A549 (cell line): Measurements from ENCODE around the gene MOB1B. TPM values are rescaled to one million over a fixed set of nuclear protein-coding genes. Genes with fewer than 3 reads are reported as not detected.

Experiments
- ATAC-seq, 2 experiments: fragments of 200-7000 bp in 1 of 2; fragments of >200 bp in 1 of 2; cut with Nextera tagmentation in 1 of 2; cut with Tn5 transposase in 1 of 2; 3 replicates each; pipeline versions ENCODE4 v1.8.0 to v1.9.1; 2018 to 2020; ENCODE audit warnings: mild to moderate bottlenecking in 1 of 2, moderate library complexity in 1 of 2
- CTCF ChIA-PET: fragments of 300-600 bp; sonication (Branson Sonifier 250); formaldehyde crosslinking; extraction: SDS; loops from one replicate; lab custom pipeline; 2021; ENCODE audit warnings: antibody characterized with exemption, inconsistent platforms; lab: Yijun Ruan, JAX
- POLR2A ChIA-PET: fragments of 350-600 bp; formaldehyde crosslinking; extraction: SDS; loops from one replicate; lab custom pipeline; 2021; ENCODE audit warnings: antibody characterized with exemption, inconsistent platforms; lab: Yijun Ruan, JAX
- DNase-seq, 2 experiments: peaks; one replicate each; pipeline versions ENCODE4 v3.0.0 to v3.0.0-alpha.2; 2011 to 2016; ENCODE audit warnings: low read depth in 1 of 2, low spot score in 1 of 2
- FAIRE-seq: peaks from 2 replicates; lab custom pipeline; 2011; peaks lifted over from hg19 to GRCh38; lab: Jason Lieb, UNC
- H3K27ac ChIP-seq, 2 experiments: fragments of >200 bp; sonication (Bioruptor Twin); formaldehyde crosslinking; 3 replicates each; pipeline ENCODE4 v1.5.1; 2016 to 2017
- H3K4me1 ChIP-seq: fragments of >200 bp; sonication (Bioruptor Twin); formaldehyde crosslinking; 3 replicates; pipeline ENCODE4 v1.6.1; 2016
- H3K4me2 ChIP-seq: fragments of >200 bp; sonication (Bioruptor Twin); formaldehyde crosslinking; 3 replicates; pipeline ENCODE4 v1.6.1; 2016
- H3K4me3 ChIP-seq: fragments of >200 bp; sonication (Bioruptor Twin); formaldehyde crosslinking; 3 replicates; pipeline ENCODE4 v1.5.1; 2016
- H3K9me3 ChIP-seq: fragments of >200 bp; sonication (Bioruptor Twin); formaldehyde crosslinking; 3 replicates; pipeline ENCODE4 v1.6.1; 2016
- BHLHE40 ChIP-seq: IDR thresholded peaks from 2 replicates; pipeline ENCODE4 v1.6.1; 2012; ENCODE audit warnings: low read depth, low read length, inconsistent platforms
- CBX2 ChIP-seq: fragments of 200-600 bp; sonication (generic); IDR thresholded peaks from 2 replicates; pipeline ENCODE4 v1.6.1; 2016; ENCODE audit warnings: low read depth, mild to moderate bottlenecking, borderline replicate concordance
- CEBPB ChIP-seq, 2 experiments: fragments of >200 bp in 1 of 2; sonication (Bioruptor Twin) in 1 of 2; formaldehyde crosslinking in 1 of 2; IDR thresholded peaks; 2 replicates each; pipeline ENCODE4 v1.6.1; 2012 to 2016
- E2F6 ChIP-seq: IDR thresholded peaks from 2 replicates; pipeline ENCODE4 v1.6.1; 2012; ENCODE audit warnings: low read depth, borderline replicate concordance
- EHF ChIP-seq: fragments of 250-450 bp; sonication (Bioruptor Pico); IDR thresholded peaks from 2 replicates; pipeline ENCODE4 v1.5.0; 2020; ENCODE audit warnings: mild to moderate bottlenecking
- EHMT2 ChIP-seq: fragments of 200-600 bp; sonication (generic); IDR thresholded peaks from 2 replicates; pipeline ENCODE4 v1.6.1; 2016; ENCODE audit warnings: antibody characterized with exemption, low read depth, mild to moderate bottlenecking, moderate library complexity
- FOSB ChIP-seq: fragments of 250-450 bp; sonication (Bioruptor Pico); IDR thresholded peaks from 2 replicates; pipeline ENCODE4 v1.5.0; 2020; ENCODE audit warnings: mild to moderate bottlenecking, moderate library complexity
- HDAC2 ChIP-seq: fragments of 200-600 bp; sonication (generic); IDR thresholded peaks from 2 replicates; pipeline ENCODE4 v1.6.1; 2016
- HEYL ChIP-seq: fragments of 250-450 bp; sonication (Bioruptor Pico); IDR thresholded peaks from 2 replicates; pipeline ENCODE4 v1.8.0; 2021; ENCODE audit warnings: mild to moderate bottlenecking, moderate library complexity
- HOXB5 ChIP-seq: fragments of 250-450 bp; sonication (Bioruptor Pico); IDR thresholded peaks from 2 replicates; pipeline ENCODE4 v1.5.0; 2020; ENCODE audit warnings: mild to moderate bottlenecking, moderate library complexity
- JUN ChIP-seq, 2 experiments: fragments of >200 bp; sonication (Bioruptor Twin); formaldehyde crosslinking; IDR thresholded peaks; 2 replicates in 1 of 2; 3 replicates in 1 of 2; pipeline ENCODE4 v1.6.1; 2016 to 2017
- JUNB ChIP-seq: fragments of >200 bp; sonication (Bioruptor Twin); formaldehyde crosslinking; IDR thresholded peaks from 2 replicates; pipeline ENCODE4 v1.6.1; 2016
- KDM1A ChIP-seq: fragments of 200-600 bp; sonication (generic); IDR thresholded peaks from 2 replicates; pipeline ENCODE4 v1.6.1; 2016; ENCODE audit warnings: low read depth, mild to moderate bottlenecking
- MYC ChIP-seq: IDR thresholded peaks from 2 replicates; pipeline ENCODE4 v1.6.1; 2012; ENCODE audit warnings: mild to moderate bottlenecking, inconsistent platforms, low read length, improper control_type of control experiment, borderline replicate concordance
- NPAS2 ChIP-seq: fragments of 250-450 bp; sonication (Bioruptor Pico); IDR thresholded peaks from 2 replicates; pipeline ENCODE4 v1.8.0; 2022; ENCODE audit warnings: mild to moderate bottlenecking, moderate library complexity, borderline replicate concordance
- PHF8 ChIP-seq: fragments of 200-600 bp; sonication (generic); IDR thresholded peaks from 2 replicates; pipeline ENCODE4 v1.6.1; 2016; ENCODE audit warnings: low read depth, mild to moderate bottlenecking, antibody characterized with exemption, moderate library complexity, borderline replicate concordance
- POLR2AphosphoS2 ChIP-seq: conservative IDR thresholded peaks from 2 replicates; pipeline ENCODE4 v1.6.1; 2012; ENCODE audit warnings: low read length, improper control_type of control experiment, inconsistent platforms
- RCOR1 ChIP-seq: fragments of 150-350 bp; IDR thresholded peaks from 2 replicates; pipeline ENCODE4 v1.6.1; 2014; ENCODE audit warnings: antibody characterized with exemption, low read length, low read depth
- REST ChIP-seq: fragments of 200-600 bp; sonication (generic); IDR thresholded peaks from 2 replicates; pipeline ENCODE4 v1.6.1; 2016; ENCODE audit warnings: antibody characterized with exemption, mild to moderate bottlenecking, moderate library complexity
- RFX5 ChIP-seq: fragments of 450-650 bp; IDR thresholded peaks from 2 replicates; pipeline ENCODE4 v1.7.1; 2014; ENCODE audit warnings: antibody characterized with exemption, mild to moderate bottlenecking, moderate library complexity
- SMC3 ChIP-seq: fragments of >200 bp; sonication (Bioruptor Twin); formaldehyde crosslinking; IDR thresholded peaks from 3 replicates; pipeline ENCODE4 v1.6.1; 2018; ENCODE audit warnings: inconsistent platforms
- TP53 ChIP-seq: fragments of 250-450 bp; sonication (Bioruptor Pico); IDR thresholded peaks from 2 replicates; pipeline ENCODE4 v1.5.0; 2021; ENCODE audit warnings: mild to moderate bottlenecking, moderate library complexity
- USF2 ChIP-seq: fragments of 450-650 bp; IDR thresholded peaks from 2 replicates; pipeline ENCODE4 v1.6.1; 2014; ENCODE audit warnings: antibody characterized with exemption
- ZC3H11A ChIP-seq: fragments of 450-650 bp; IDR thresholded peaks from 2 replicates; pipeline ENCODE4 v1.6.1; 2014; ENCODE audit warnings: antibody characterized with exemption, mild to moderate bottlenecking
- ZFP36 ChIP-seq: fragments of 450-650 bp; IDR thresholded peaks from 2 replicates; pipeline ENCODE4 v1.6.1; 2014; ENCODE audit warnings: borderline replicate concordance; ENCODE audit not compliant: partially characterized antibody
- ZNF302 ChIP-seq: fragments of 250-450 bp; sonication (Bioruptor Pico); IDR thresholded peaks from 2 replicates; pipeline ENCODE4 v1.9.0; 2021; ENCODE audit warnings: inconsistent platforms, mild to moderate bottlenecking, moderate library complexity
- ZSCAN20 ChIP-seq: fragments of 250-450 bp; sonication (Bioruptor Pico); IDR thresholded peaks from 2 replicates; pipeline ENCODE4 v1.8.0; 2022; ENCODE audit warnings: mild to moderate bottlenecking, moderate library complexity
- WGBS: methylation state at CpG from one replicate; pipeline ENCODE4 v1.1.6; 2017; ENCODE audit errors: missing lambda C conversion rate; 5-methylcytosine and 5-hydroxymethylcytosine counted together
- polyA plus RNA-seq, 4 experiments: library from polyadenylated mRNA; depleted of rRNA in 3 of 4; stranded (reverse); fragments of >200 nt; fragmentation: RNase III in 1 of 4; extraction: RNeasy Plus Mini Kit Qiagen cat#74134 plus additional on column Dnase treatment in 1 of 4; gene quantifications; 2 replicates in 3 of 4; 3 replicates in 1 of 4; pipeline ENCODE4 v1.2.3, GENCODE V29; 2011 to 2017

The MOB1B gene
- polyA plus RNA-seq, 2 of the 4 experiments (the other 2 are of a cell fraction): 6.7 to 9.5 TPM

GRCh38 chr4:70976252-70976651 lies 74.1 kb downstream of the MOB1B start:
- H3K9me3 ChIP-seq: no peaks in the 10 kb centered on the region
- TF ChIP-seq CEBPB (IDR thresholded peaks at IDR 0.05): no peak
- no peak for TF ChIP-seq E2F6
- TF ChIP-seq POLR2AphosphoS2: no peak
- TF ChIP-seq RFX5: no peak
- no peak for TF ChIP-seq HOXB5 (CRISPR knock-in tag)
- no peak for TF ChIP-seq ZFP36
- no peak for TF ChIP-seq RCOR1
- TF ChIP-seq JUN (IDR thresholded peaks at IDR 0.05): no peak
- no peak for TF ChIP-seq KDM1A
- no peak for TF ChIP-seq FOSB (CRISPR knock-in tag)
- TF ChIP-seq REST: no peak
- TF ChIP-seq EHF (CRISPR knock-in tag): no peak
- TF ChIP-seq HDAC2: no peak
- TF ChIP-seq NPAS2 (CRISPR knock-in tag): no peak
- no peak for TF ChIP-seq PHF8
- no peaks in the 10 kb centered on the region for H3K4me1 ChIP-seq
- ATAC-seq: no peak
- H3K27ac ChIP-seq: no peak overlapping the region
- 74% methylated on average over 3 of the region's 3 CpGs for WGBS
- CTCF ChIA-PET: interaction anchor here (1.5 kb wide), 1 partner anchor 324 kb away, joined by 3 read pairs; no protein-coding TSS in a partner anchor
- H3K4me3 ChIP-seq: no peak overlapping the region
- no peak for FAIRE-seq
- POLR2A ChIA-PET: no interaction called here
- no peak for DNase-seq
- no peak overlapping the region for H3K4me2 ChIP-seq

- H3K4me3 ChIP-seq: no peak overlapping the region
- DNase-seq: no peak
- WGBS: 96% methylated on average over 1 of the region's 1 CpG
- no peak overlapping the region for H3K27ac ChIP-seq
- FAIRE-seq: no peak
- ChIA-PET CTCF (no interaction called here), POLR2A (no interaction called here)
- no peak for ATAC-seq
- no peak overlapping the region for H3K4me2 ChIP-seq
- H3K4me1 ChIP-seq: no peaks in the 10 kb centered on the region
- TF ChIP-seq PHF8 (no peak), CBX2 (no peak), ZC3H11A (no peak), JUN (IDR thresholded peaks at IDR 0.05) (no peak), EHF (CRISPR knock-in tag) (no peak), POLR2AphosphoS2 (no peak), REST (no peak), USF2 (no peak), HEYL (no peak), SMC3 (no peak), TP53 (no peak), ZNF302 (CRISPR knock-in tag) (no peak), BHLHE40 (no peak), MYC (no peak), CEBPB (IDR thresholded peaks at IDR 0.05) (no peak), JUNB (no peak), FOSB (CRISPR knock-in tag) (no peak), ZFP36 (no peak), ZSCAN20 (CRISPR knock-in tag) (no peak), EHMT2 (no peak)
- no peaks in the 10 kb centered on the region for H3K9me3 ChIP-seq
Measured at GRCh38 chr4:70979445-70980008, 77.4 kb downstream of the MOB1B start.
